Endodermal cell (in vitro differentiated cells): ENCODE data around the gene EEPD1. TPM values are rescaled to one million over a fixed set of nuclear protein-coding genes. Genes with fewer than 3 reads are reported as not detected.

Experiments used
- DNase-seq: peaks from one replicate; pipeline ENCODE4 v3.0.0-alpha.2; 2017
- H3K27ac ChIP-seq: 2 replicates; pipeline ENCODE4 v1.5.1; 2013; ENCODE audit warnings: mild to moderate bottlenecking, low read depth, low read length, moderate library complexity
- H3K27me3 ChIP-seq: 2 replicates; pipeline ENCODE4 v1.6.1; 2013; ENCODE audit warnings: mild to moderate bottlenecking, low read length, moderate library complexity; ENCODE audit not compliant: insufficient read depth, control insufficient read depth, poor library complexity, severe bottlenecking
- H3K36me3 ChIP-seq: 2 replicates; pipeline ENCODE4 v1.7.0; 2013; ENCODE audit warnings: mild to moderate bottlenecking, low read length, moderate library complexity; ENCODE audit not compliant: control insufficient read depth, insufficient read depth
- H3K4me1 ChIP-seq: one replicate; pipeline ENCODE4 v1.7.0; 2013; ENCODE audit warnings: low read length; ENCODE audit not compliant: control insufficient read depth, insufficient read depth
- H3K4me3 ChIP-seq: 2 replicates; pipeline ENCODE4 v1.5.1; 2013; ENCODE audit warnings: mild to moderate bottlenecking, low read length, moderate library complexity
- H3K9ac ChIP-seq: 2 replicates; pipeline ENCODE4 v1.6.1; 2013; ENCODE audit warnings: mild to moderate bottlenecking, low read length, moderate library complexity; ENCODE audit not compliant: poor library complexity, severe bottlenecking; ENCODE audit errors: extremely low read depth
- H3K9me3 ChIP-seq: 2 replicates; pipeline ENCODE4 v1.6.1; 2013; ENCODE audit warnings: mild to moderate bottlenecking, low read length, moderate library complexity; ENCODE audit not compliant: control insufficient read depth
- H3K27ac Mint-ChIP-seq: 2 replicates; pipeline ENCODE4 v1.8.0; 2020; ENCODE audit warnings: mixed read lengths
- H3K27me3 Mint-ChIP-seq: 2 replicates; pipeline ENCODE4 v1.8.0; 2021; ENCODE audit warnings: mild to moderate bottlenecking, mixed read lengths; ENCODE audit not compliant: insufficient read depth
- H3K36me3 Mint-ChIP-seq: 2 replicates; pipeline ENCODE4 v1.8.0; 2020; ENCODE audit warnings: low read depth, mixed read lengths
- H3K4me1 Mint-ChIP-seq: 2 replicates; pipeline ENCODE4 v1.8.0; 2020; ENCODE audit warnings: mixed read lengths
- H3K4me3 Mint-ChIP-seq: 2 replicates; pipeline ENCODE4 v1.8.0; 2020; ENCODE audit warnings: mild to moderate bottlenecking, moderate library complexity, mixed read lengths
- H3K9me3 Mint-ChIP-seq: 2 replicates; pipeline ENCODE4 v1.8.0; 2020; ENCODE audit warnings: mild to moderate bottlenecking, mixed read lengths
- CTCF ChIP-seq: fragments of 200-600 bp; sonication (generic); conservative IDR thresholded peaks from 2 replicates; pipeline ENCODE4 v1.5.0; 2021; ENCODE audit warnings: antibody characterized with exemption, mild to moderate bottlenecking
- WGBS, 2 experiments: methylation state at CpG; one replicate each; pipeline versions ENCODE4 v1.1.5 to v1.1.7; 2013; ENCODE audit warnings: missing lambda C conversion rate in 2 of 2, mixed read lengths in 1 of 2; ENCODE audit not compliant: insufficient coverage in 1 of 2, insufficient read length in 1 of 2; 5-methylcytosine and 5-hydroxymethylcytosine counted together
- total RNA-seq, 2 donors: library from RNA; stranded (reverse); fragmentation: NEBNext Ultra II Directional in 1 of 2; extraction: Animal tissue kit (Norgen Biotek cat#: 25700) in 1 of 2; gene quantifications; 2 replicates in 1 of 2; 3 replicates in 1 of 2; pipeline ENCODE4 v1.2.1, GENCODE V29; 2021

EEPD1 gene
- total RNA-seq, 2 donors from 2014 or later: 9.7 to 11.4 TPM

GRCh38 chr7:36132012-36132411, 21.0 kb upstream of the EEPD1 start:
- Histone ChIP-seq H3K9me3 (no peaks in the 10 kb centered on the region), H3K36me3 (no peaks in the 10 kb centered on the region), H3K4me1 (no peaks in the 10 kb centered on the region), H3K4me3 (no peak overlapping the region), H3K27ac (no peak overlapping the region), H3K27me3 (no peaks in the 10 kb centered on the region), H3K9ac (no peak overlapping the region)
- no peak overlapping the region for H3K27ac Mint-ChIP-seq
- peak; percentile 32 for DNase-seq
- WGBS, 2 experiments: 87 to 89% methylated on average over 5 to 8 of the region's 8 CpGs
- TF ChIP-seq CTCF: peak; percentile 44
- no peaks in the 10 kb centered on the region for H3K27me3 Mint-ChIP-seq
- no peaks in the 10 kb centered on the region for H3K9me3 Mint-ChIP-seq
- peaks cover 2% of the 10 kb centered on the region for H3K4me1 Mint-ChIP-seq
- no peaks in the 10 kb centered on the region for H3K36me3 Mint-ChIP-seq
- no peak overlapping the region for H3K4me3 Mint-ChIP-seq

- WGBS, 2 experiments: 93% methylated on average over 4 of the region's 4 CpGs; no CpG with 5 or more reads in 1 of the 2 experiments
- no peak for TF ChIP-seq CTCF
- no peaks in the 10 kb centered on the region for H3K27me3 ChIP-seq
Measured at GRCh38 chr7:36135700-36136099, 17.4 kb upstream of the EEPD1 start.

DNA sequence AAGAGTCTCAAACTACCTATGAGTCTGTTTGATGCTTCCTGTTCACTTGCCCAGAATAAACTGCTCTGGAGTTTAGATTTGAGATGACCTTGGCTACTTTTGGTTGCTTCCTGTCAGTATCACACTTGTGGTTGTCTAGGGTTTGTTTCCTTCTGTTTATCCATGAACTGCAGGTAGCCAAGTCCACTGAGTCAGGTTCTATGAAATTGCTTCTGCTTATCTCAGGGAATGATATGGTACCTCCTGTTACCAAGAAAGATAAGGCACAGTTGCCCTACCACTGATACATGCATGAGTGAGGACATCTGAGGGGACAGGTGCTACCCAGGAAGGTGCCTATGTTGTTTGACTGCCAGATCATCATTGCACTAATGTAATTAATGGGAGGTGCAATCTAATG, 15.8 kb upstream of the EEPD1 start:
- Mint-ChIP-seq H3K27me3 (no peaks in the 10 kb centered on the region), H3K9me3 (no peaks in the 10 kb centered on the region), H3K4me3 (no peak overlapping the region), H3K27ac (no peak overlapping the region), H3K4me1 (no peaks in the 10 kb centered on the region), H3K36me3 (no peaks in the 10 kb centered on the region)
- Histone ChIP-seq H3K4me1 (no peaks in the 10 kb centered on the region), H3K27ac (no peak overlapping the region), H3K9ac (no peak overlapping the region), H3K4me3 (no peak overlapping the region), H3K36me3 (no peaks in the 10 kb centered on the region), H3K27me3 (no peaks in the 10 kb centered on the region), H3K9me3 (no peaks in the 10 kb centered on the region)
- no peak for DNase-seq
- TF ChIP-seq CTCF: no peak

More at GRCh38 chr7:36135700-36136099, 17.4 kb upstream of the EEPD1 start:
- H3K36me3 ChIP-seq: no peaks in the 10 kb centered on the region
- H3K9ac ChIP-seq: no peak overlapping the region
- H3K4me1 ChIP-seq: no peaks in the 10 kb centered on the region
- DNase-seq: no peak
- Mint-ChIP-seq H3K36me3 (no peaks in the 10 kb centered on the region), H3K4me1 (no peaks in the 10 kb centered on the region), H3K9me3 (no peaks in the 10 kb centered on the region), H3K27me3 (no peaks in the 10 kb centered on the region), H3K27ac (no peak overlapping the region), H3K4me3 (no peak overlapping the region)
- H3K9me3 ChIP-seq: no peaks in the 10 kb centered on the region
- no peak overlapping the region for H3K27ac ChIP-seq
- no peak overlapping the region for H3K4me3 ChIP-seq
